ENCODE results near the gene ARID1B.

Gene ARID1B

DNA sequence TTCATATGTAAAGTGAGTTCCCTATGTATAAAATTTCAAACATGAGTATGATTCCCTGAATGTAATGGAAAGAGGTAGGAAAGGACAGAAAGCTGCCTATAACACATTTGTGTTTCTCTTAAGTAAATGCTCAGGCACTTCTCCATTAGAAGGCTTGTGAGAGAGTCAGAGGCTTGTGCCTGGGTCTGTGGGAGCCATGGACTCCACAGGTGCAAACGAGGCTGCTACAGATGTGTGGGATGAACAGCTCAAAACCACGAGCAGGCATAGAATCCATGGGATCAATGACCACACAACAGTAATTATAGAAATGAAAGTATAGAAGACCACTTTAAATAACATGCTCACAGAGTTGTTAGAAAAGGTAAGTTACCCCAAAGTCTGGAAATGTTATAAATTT, 134.4 kb downstream of the ARID1B start:
- Histone ChIP-seq H3K4me2 (ENCODE audit: low read depth, low read length, poor library complexity, severe bottlenecking) (no peak overlapping the region), H3K9ac (ENCODE audit: low read length) (no peak overlapping the region), H3K36me3 (ENCODE audit: low read length) (no peaks in the 10 kb centered on the region), H3F3A (ENCODE audit: insufficient read depth) (no peaks in the 10 kb centered on the region; the same call in 1 of the 2 replicates), H4K20me1 (ENCODE audit: low read depth, low read length) (peaks cover 8% of the 10 kb centered on the region; the same call in 1 of the 2 replicates), H3K27me3 (ENCODE audit: low read length) (no peaks in the 10 kb centered on the region), H3K27ac (ENCODE audit: low read depth, low read length) (no peak overlapping the region), H3K4me3 (ENCODE audit: insufficient read depth, low read length, poor library complexity, severe bottlenecking) (no peak overlapping the region), H3K79me2 (ENCODE audit: insufficient read depth, low read length) (peaks cover 9% of the 10 kb centered on the region), H3K9me2 (replicated peaks; ENCODE audit: insufficient read depth, low read length) (no peaks in the 10 kb centered on the region), H2AFZ (ENCODE audit: low read depth, low read length, severe bottlenecking) (no peak overlapping the region), H3K9me3 (ENCODE audit: insufficient read depth, low read length) (no peaks in the 10 kb centered on the region)
- TF ChIP-seq, protein P1, sequence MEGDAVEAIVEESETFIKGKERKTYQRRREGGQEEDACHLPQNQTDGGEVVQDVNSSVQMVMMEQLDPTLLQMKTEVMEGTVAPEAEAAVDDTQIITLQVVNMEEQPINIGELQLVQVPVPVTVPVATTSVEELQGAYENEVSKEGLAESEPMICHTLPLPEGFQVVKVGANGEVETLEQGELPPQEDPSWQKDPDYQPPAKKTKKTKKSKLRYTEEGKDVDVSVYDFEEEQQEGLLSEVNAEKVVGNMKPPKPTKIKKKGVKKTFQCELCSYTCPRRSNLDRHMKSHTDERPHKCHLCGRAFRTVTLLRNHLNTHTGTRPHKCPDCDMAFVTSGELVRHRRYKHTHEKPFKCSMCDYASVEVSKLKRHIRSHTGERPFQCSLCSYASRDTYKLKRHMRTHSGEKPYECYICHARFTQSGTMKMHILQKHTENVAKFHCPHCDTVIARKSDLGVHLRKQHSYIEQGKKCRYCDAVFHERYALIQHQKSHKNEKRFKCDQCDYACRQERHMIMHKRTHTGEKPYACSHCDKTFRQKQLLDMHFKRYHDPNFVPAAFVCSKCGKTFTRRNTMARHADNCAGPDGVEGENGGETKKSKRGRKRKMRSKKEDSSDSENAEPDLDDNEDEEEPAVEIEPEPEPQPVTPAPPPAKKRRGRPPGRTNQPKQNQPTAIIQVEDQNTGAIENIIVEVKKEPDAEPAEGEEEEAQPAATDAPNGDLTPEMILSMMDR (IDR thresholded peaks at IDR 0.05; ENCODE audit: insufficient read depth, low read length, poor library complexity, severe bottlenecking) = no peak
- TF ChIP-seq EZH2phosphoT487 (conservative IDR thresholded peaks at IDR 0.05; ENCODE audit: low read length) = no peak

GRCh38 chr6:156912431-156912830, 135.3 kb downstream of the ARID1B start:
- peaks cover 8% of the 10 kb centered on the region; the same call in 1 of the 2 replicates for H4K20me1 ChIP-seq (ENCODE audit: low read depth, low read length)
- no peaks in the 10 kb centered on the region; the same call in 1 of the 2 replicates for H3F3A ChIP-seq (ENCODE audit: insufficient read depth)
- H3K9me2 ChIP-seq (replicated peaks; ENCODE audit: insufficient read depth, low read length) = no peaks in the 10 kb centered on the region
- no peaks in the 10 kb centered on the region for H3K9me3 ChIP-seq (ENCODE audit: insufficient read depth, low read length)
- no peak overlapping the region for H2AFZ ChIP-seq (ENCODE audit: low read depth, low read length, severe bottlenecking)
- H3K27ac ChIP-seq (ENCODE audit: low read depth, low read length) = no peak overlapping the region
- H3K27me3 ChIP-seq (ENCODE audit: low read length) = no peaks in the 10 kb centered on the region
- H3K4me3 ChIP-seq (ENCODE audit: insufficient read depth, low read length, poor library complexity, severe bottlenecking) = no peak overlapping the region
- TF ChIP-seq EZH2phosphoT487 (conservative IDR thresholded peaks at IDR 0.05; ENCODE audit: low read length) = no peak
- TF ChIP-seq, protein P1 (IDR thresholded peaks at IDR 0.05; ENCODE audit: insufficient read depth, low read length, poor library complexity, severe bottlenecking) = no peak
- H3K9ac ChIP-seq (ENCODE audit: low read length) = no peak overlapping the region
- no peaks in the 10 kb centered on the region for H3K36me3 ChIP-seq (ENCODE audit: low read length)
- no peak overlapping the region for H3K4me2 ChIP-seq (ENCODE audit: low read depth, low read length, poor library complexity, severe bottlenecking)
- peaks cover 9% of the 10 kb centered on the region for H3K79me2 ChIP-seq (ENCODE audit: insufficient read depth, low read length)

- Histone ChIP-seq H3K4me2 (ENCODE audit: low read depth, low read length, poor library complexity, severe bottlenecking) (no peak overlapping the region), H3K4me3 (ENCODE audit: insufficient read depth, low read length, poor library complexity, severe bottlenecking) (no peak overlapping the region), H3K9me3 (ENCODE audit: insufficient read depth, low read length) (no peaks in the 10 kb centered on the region), H3K9me2 (replicated peaks; ENCODE audit: insufficient read depth, low read length) (no peaks in the 10 kb centered on the region), H3K9ac (ENCODE audit: low read length) (no peak overlapping the region), H3K27me3 (ENCODE audit: low read length) (no peaks in the 10 kb centered on the region), H2AFZ (ENCODE audit: low read depth, low read length, severe bottlenecking) (no peak overlapping the region), H3K79me2 (ENCODE audit: insufficient read depth, low read length) (peaks cover 20% of the 10 kb centered on the region), H3F3A (ENCODE audit: insufficient read depth) (peaks cover 5% of the 10 kb centered on the region; the same call in 1 of the 2 replicates), H4K20me1 (ENCODE audit: low read depth, low read length) (peaks cover 8% of the 10 kb centered on the region; the same call in 1 of the 2 replicates), H3K27ac (ENCODE audit: low read depth, low read length) (no peak overlapping the region), H3K36me3 (ENCODE audit: low read length) (no peaks in the 10 kb centered on the region)
- TF ChIP-seq EZH2phosphoT487 (conservative IDR thresholded peaks at IDR 0.05; ENCODE audit: low read length) = no peak
Measured at GRCh38 chr6:156914181-156914580, 137.0 kb downstream of the ARID1B start.

DNA sequence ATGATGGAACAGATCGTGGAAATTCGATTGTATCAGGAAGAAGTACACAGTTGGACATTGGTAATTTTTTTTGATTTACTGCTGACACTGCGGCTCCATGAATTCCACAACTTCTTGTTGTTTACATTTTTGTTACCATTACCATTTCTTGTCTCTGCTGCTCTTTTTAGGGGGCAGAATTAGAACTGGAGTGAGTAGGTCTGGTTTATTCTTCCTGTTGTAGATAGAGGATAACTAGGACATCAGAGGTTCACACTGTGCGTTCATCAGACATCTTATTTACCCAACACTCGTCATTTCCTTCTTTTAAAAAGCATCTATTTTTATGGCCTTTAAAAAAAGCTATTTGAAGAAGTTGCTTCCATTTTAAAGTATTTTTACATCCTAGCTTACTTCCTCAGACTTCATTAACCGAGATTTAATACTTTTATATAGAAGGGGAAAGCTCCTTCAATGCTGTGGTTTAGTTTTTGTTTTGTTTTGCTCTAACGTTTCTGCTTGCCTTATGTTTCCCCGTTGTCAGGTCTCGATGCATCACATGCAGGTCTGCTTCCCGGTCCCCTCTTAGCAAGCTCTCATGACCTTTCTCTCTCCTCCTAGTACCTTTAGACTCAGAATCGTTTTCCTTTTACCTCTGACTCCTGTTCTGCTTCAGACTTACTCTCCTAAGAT, 139.1 kb downstream of the ARID1B start:
- no peaks in the 10 kb centered on the region for H3K27me3 ChIP-seq (ENCODE audit: low read length)
- H3K9me3 ChIP-seq (ENCODE audit: insufficient read depth, low read length) = no peaks in the 10 kb centered on the region
- no peaks in the 10 kb centered on the region for H3K36me3 ChIP-seq (ENCODE audit: low read length)
- no peak overlapping the region for H3K27ac ChIP-seq (ENCODE audit: low read depth, low read length)
- TF ChIP-seq, protein P1 (IDR thresholded peaks at IDR 0.05; ENCODE audit: insufficient read depth, low read length, poor library complexity, severe bottlenecking) = no peak
- TF ChIP-seq EZH2phosphoT487 (conservative IDR thresholded peaks at IDR 0.05; ENCODE audit: low read length) = no peak
- peaks cover 5% of the 10 kb centered on the region; the same call in 1 of the 2 replicates for H3F3A ChIP-seq (ENCODE audit: insufficient read depth)
- H3K4me2 ChIP-seq (ENCODE audit: low read depth, low read length, poor library complexity, severe bottlenecking) = peak overlapping the region; percentile 36
- H3K9me2 ChIP-seq (replicated peaks; ENCODE audit: insufficient read depth, low read length) = no peaks in the 10 kb centered on the region
- peaks cover 20% of the 10 kb centered on the region; the same call in 1 of the 2 replicates for H3K79me2 ChIP-seq (ENCODE audit: insufficient read depth, low read length)
- no peaks in the 10 kb centered on the region for H4K20me1 ChIP-seq (ENCODE audit: low read depth, low read length)
- no peak overlapping the region for H2AFZ ChIP-seq (ENCODE audit: low read depth, low read length, severe bottlenecking)
- no peak overlapping the region for H3K9ac ChIP-seq (ENCODE audit: low read length)
- no peak overlapping the region for H3K4me3 ChIP-seq (ENCODE audit: insufficient read depth, low read length, poor library complexity, severe bottlenecking)
